ENCODE results near the gene CD2.

CD2 gene, protein sequence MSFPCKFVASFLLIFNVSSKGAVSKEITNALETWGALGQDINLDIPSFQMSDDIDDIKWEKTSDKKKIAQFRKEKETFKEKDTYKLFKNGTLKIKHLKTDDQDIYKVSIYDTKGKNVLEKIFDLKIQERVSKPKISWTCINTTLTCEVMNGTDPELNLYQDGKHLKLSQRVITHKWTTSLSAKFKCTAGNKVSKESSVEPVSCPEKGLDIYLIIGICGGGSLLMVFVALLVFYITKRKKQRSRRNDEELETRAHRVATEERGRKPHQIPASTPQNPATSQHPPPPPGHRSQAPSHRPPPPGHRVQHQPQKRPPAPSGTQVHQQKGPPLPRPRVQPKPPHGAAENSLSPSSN

GRCh38 chr1:116754198-116754977 is at the start of gene CD2:
CD2 (plus strand) TSS chr1:116754430; CDS start chr1:116754493, 63 bp downstream.
- peak; percentile 89 for DNase-seq

DNA sequence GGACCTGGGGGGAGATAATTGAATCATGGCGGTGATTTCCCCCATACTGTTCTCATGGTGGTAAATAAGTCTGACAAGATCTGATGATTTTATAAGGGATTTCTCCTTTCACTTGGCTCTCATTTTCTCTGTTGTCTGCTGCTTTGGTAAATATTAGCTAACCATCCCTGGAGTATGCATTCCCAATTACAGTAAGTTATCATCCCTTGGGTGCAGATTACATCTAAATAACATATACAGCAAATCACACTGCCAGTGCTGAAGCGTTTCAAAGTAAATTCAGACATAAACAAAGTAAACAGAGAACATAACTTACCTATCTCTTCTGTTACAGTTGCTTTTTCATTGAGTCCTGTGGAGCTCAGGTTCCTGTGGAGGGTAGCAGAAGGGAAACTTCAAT is 48.1 kb upstream of the CD2 start:
- DNase-seq: no peak

DNA sequence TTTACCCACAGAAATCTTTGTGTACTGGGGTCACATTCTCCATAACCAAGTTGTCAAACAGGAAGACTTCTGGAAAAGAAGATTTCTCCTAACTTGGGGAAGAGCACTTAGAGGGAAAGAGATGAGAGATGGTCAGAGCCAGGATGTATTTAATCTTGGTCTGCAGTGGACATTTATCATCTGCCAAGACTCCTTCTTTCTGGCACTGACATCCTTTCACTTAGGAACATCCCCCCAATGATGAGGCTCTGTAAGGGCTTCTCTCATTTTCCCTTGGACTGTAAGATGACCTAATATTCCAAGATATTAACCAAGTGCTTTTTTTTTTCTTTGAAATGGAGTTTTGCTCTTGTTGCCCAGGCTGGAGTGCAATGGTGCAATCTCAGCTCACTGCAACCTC is 47.4 kb upstream of the CD2 start:
- DNase-seq: no peak

DNA sequence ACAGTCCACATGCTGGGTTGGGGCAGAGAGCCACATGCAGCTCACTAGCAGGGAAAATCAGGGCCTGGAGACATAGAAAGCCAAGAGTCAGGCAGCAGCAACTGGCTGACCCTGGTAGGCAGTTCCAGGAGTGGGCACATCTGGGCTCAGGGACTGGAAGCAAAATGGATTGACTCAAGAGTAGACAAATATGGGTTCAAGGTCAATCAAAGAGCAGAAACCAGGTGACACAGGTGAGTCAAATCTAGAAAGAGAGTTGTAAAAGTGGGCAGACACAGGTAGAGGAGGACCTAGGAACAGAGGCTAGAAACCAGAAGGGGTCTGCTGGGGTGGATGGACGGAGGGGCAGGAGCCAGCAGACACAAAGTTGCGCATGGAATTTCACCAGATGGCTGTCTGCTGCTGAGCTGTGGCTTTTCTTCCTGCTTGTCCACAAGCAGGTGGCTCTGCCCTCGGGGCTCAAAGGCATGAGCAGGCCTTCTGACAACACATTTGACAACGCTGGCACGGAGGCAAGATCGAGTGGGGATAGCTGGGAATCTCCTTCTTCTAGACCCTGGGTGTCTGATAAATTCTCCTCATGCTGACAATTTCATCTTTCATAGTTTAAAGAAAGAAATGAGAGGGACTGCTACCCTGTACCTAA is 45.9 kb upstream of the CD2 start:
- DNase-seq: no peak

GRCh38 chr1:116709666-116710167 is 44.5 kb upstream of the CD2 start:
- no peak for DNase-seq

DNA sequence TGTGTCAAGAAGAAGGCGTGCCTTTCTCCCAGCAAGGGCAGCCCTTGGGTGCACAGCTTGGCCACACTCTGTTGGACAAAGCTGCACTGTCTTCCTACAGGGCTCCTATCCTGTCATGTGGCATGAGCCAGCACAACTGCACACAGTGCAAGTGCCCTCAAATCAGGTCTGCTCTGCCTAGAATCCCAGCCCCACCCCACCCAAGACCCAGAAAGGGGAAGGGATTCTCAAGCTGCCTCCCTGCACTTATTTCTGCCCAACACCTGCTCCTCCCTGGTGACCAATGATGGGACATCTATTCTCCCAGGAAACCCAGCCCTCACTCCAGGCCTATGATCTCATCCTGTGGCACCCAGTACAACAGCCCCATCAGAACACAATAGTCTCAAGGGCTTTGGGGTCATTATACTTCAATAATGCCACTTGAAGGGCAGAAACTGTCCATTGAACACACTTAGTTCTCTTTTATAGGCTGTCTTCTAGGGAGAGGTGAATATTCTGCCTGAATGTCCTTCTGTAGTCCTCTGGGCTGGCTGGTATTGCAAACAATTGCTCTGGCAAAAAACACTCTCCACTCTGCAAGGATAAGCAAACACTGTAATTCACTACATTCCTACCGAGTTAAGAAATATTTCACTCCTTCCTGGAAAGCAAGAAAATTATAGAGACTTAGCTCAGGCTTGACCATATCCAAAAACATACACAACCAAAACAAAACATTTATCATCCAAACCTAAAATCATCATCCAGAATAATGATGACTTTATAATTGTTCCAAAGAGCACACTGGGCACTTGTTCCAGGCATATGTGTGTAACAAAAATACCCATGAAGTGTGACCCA is 43.6 kb upstream of the CD2 start:
- DNase-seq: no peak

DNA sequence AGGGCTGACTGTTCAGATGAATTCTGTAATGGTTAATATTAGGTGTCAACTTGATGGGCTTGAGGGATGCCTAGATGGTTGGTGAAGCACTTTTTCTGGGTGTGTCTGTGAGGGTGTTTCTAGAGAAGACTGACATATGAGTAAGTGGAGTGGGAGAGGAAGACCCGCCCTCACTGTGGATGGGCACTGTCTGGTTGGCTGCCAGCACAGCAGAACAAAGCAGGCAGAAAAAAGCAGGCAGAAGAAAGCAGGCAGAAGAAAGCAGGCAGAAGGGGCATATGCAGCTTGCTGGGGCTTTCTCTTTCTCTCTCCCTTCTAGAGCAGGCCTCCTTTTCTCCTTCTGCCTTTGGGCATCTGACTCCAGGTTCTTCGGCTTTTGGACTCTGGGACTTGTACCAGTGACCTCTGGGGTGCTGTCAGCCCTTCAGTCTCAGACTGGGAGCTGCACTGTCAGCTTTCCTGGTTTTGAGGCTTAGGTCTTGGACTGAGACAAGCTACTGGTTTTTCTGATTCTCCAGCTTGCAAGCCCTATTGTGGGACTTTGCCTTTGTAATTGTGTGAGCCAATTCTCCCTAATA is 42.9 kb upstream of the CD2 start:
- peak; percentile 20 for DNase-seq

DNA sequence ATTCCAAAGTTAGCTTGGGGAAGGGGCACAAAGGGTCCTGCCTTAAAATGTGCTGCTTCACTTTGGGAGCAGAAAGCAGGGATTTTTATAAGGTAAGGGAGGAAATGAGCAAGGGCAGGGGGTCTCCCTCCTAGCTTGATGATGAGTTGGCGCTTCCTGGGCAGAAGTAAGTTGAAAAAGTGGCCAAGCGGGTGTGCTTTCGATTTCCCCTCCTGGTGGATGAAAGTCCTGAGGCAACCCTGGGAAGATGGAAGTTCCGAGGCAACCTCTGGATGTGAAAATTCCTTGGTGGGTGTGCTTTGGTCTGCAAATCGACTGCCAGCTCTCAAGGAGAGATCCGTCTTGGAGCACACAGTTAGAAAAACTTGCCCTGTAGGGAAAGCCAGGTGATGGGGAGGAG is 41.7 kb upstream of the CD2 start:
- no peak for DNase-seq

DNA sequence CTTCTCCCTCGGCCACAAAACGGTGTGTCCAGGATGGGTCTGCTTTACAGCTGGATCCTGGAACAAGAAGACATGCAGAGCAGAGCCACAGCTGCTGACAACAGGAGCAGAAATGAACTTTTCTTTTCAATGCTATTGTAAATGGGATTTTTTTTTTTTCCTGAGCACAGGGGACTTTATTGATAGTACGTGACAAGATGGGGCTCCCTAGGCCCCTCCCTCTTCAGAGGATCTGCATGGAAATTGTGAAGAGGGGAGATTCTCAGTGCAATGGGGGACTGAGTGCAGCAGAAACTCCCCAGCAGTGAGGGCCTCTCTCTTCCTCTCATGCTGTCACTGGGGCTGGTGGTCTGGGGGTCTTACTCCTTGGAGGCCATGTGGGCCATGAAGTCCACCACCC is 40.8 kb upstream of the CD2 start:
- no peak for DNase-seq

DNA sequence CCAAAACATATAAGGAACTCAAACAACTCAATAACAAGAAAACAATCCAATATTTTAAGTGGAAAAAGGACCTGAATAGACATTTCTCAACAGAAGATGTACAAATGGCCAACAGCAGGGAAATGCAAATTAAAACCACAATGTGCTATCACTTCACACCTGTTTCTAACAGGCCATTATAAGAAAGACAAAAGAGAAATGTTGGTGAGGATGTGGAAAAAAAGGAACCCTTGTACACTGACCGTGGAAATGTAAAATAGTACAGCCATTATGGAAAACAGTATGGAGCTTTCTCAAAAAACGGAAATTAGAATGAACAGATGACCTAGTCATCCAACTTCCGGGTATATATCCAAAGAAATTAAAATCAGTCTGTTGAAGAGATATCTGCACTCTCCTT is 37.8 kb upstream of the CD2 start:
- no peak for DNase-seq

- DNase-seq: no peak
These were observed 36.9 kb upstream of the CD2 start for GRCh38 chr1:116717318-116717717.

GRCh38 chr1:116720364-116721038 is 33.7 kb upstream of the CD2 start:
- DNase-seq: no peak

GRCh38 chr1:116721039-116721405 is 33.2 kb upstream of the CD2 start:
- no peak for DNase-seq

GRCh38 chr1:116721451-116722007 is 32.7 kb upstream of the CD2 start:
- no peak for DNase-seq

DNA sequence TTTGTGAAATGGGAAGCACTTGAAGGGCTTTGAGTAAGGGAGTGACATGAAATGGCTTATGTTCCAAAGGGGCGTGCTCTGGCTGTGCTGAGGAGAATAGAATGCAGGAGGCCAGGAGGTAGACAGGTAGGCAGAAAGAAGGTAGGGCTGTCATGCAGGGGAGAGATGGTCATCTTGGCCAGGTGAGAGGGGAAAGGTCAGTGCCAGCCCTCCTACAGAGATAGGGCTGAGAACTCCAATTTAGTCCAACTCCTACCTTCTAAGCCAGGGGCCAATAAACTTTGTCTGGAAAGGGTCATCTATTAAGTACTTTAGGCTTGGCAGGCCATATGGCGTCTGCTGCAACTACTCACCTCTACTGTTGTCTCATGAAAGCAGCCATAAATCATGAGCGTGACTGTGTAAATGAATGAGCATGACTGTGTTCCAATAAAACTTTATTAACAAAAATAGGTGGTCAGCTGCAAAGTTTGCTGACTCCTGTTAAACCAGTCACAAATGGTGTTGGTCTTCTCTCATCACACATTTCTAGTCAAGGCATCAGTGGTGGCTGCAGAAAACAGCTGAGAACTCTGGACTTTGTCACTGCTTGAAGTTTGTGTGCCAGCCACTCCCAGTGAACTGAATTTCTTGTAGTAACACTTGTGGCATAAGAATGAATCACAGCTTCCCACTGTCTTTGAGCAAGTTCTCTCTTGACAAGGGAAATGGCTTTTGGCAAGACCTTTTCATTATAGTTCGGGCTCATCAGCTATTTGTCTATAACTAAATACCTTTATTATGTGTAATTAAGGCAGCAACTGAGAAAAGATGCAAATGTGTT is 32.0 kb upstream of the CD2 start:
- no peak for DNase-seq

DNA sequence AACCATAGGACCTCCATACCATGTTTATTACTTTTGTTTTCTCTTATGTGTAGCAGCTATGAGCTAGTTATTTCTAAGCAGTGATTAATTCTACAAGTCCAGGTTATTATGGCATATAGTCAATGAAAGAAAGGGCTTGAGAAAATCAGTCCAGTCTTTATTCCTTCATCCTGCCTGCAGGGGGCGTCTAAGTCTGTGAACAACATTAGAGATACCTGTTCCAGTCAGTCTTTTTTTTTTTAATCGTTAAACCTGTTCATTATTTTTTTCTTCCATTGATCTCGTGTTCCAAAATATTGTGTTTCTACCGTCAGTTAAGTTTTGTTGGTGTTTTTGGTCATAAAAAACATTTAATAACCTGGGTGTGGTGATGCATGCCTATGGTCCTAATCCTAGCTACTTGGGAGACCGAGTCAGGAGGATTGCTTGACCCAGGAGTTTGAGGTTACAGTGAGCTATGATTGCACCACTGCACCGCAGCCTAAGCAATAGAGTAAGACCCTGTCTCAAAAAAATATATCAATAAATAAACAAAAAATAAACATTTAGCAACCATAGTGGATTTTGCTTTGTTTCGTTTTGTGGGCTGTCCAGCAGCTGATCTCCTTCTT is 29.4 kb upstream of the CD2 start:
- DNase-seq: peak; percentile 84

DNA sequence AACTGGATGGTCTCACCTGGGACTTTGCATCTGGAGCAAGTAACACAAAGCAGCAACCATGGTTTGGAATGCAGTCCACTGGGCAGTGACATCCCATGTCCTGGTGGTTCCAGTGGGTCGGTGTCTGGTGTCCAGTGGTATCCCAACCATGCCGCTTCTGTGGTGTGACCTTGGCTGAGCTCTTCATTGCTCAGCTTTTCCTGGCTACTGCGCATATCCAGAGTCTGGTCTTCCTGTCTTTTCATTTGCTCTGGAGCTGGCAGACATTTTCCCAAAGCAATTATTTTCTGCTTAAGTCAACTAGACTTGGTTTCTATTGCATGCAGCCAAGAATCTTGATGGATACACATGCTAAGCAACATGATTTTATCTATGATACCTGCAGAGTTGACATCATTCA is 28.4 kb upstream of the CD2 start:
- no peak for DNase-seq

DNA sequence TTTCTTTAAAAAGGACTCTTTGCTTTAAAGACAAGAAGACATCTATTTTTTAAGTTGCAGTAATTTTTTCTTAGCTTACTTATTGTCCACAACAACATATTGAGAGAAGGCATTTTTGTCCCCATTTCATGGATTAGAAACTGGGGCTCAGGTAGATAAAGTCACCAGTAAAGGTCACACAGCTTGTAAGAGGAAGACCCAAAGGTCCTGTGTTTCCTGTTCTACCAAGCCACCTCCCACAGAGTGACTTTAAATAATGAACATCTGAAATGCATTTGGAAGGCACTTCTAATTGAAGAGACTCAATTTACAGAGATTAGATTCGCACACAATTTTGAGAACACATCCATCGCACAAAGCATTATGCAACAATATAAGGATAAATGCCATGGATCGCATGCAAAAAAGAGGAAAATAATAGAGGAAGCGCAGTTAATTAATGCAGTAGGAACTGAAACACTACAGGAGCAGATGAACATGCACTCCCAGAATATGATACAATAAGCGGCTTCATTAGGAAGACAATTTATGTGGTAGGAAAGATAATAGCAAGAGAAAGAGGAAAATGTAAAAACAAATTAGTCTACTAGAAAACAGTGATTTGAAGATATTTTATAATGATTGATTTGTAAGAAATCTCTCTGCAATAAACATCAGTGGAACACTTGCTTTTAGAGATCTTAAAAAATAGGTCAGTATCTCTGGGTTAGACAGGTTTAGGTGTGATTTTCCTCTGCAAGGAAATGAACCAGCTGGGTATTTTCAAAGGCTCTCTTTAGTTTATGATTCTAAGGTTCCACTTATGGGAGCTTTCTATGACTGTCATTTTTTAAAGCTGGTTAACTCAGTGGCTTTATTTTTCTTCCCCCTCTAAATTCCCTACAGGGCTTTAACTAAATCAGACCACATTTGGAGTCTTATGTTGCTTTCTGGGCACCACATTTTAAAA is 27.1 kb upstream of the CD2 start:
- no peak for DNase-seq

- no peak for DNase-seq
These were observed 22.8 kb upstream of the CD2 start for GRCh38 chr1:116731439-116731838.
